Adrenal gland (tissue), 5 donors: ENCODE results near the gene UCHL5.

Experiments
- CTCF ChIP-seq, 6 experiments: fragments of 450-650 bp in 4 of 6; fragments of 200-600 bp in 2 of 6; sonication (generic) in 1 of 6; IDR thresholded peaks; 1 replicate in 5 of 6; 2 replicates in 1 of 6; pipeline versions ENCODE4 v1.5.1 to v1.8.0; 2016 to 2021; ENCODE audit warnings: antibody characterized with exemption in 6 of 6, mild to moderate bottlenecking in 2 of 6, moderate library complexity in 1 of 6
- POLR2A ChIP-seq, 2 donors: fragments of 450-650 bp; IDR thresholded peaks; one replicate each; pipeline ENCODE4 v1.6.1; 2017; ENCODE audit warnings: antibody characterized with exemption in 2 of 2, mild to moderate bottlenecking in 2 of 2, moderate library complexity in 1 of 2
- donor health status: DM: no; HTN: no; CAD: no.

GRCh38 chr1:193011406-193011805 is 47.8 kb downstream of the UCHL5 start:
- no peak for TF ChIP-seq POLR2A (IDR thresholded peaks at IDR 0.05)
- no peak for TF ChIP-seq CTCF (IDR thresholded peaks at IDR 0.05)
